Heart left ventricle (tissue), 13 donors: ENCODE data around the gene PFN4.

Experiments
- CTCF ChIP-seq, 12 donors: fragments of 200-600 bp; sonication (generic) in 4 of 12; IDR thresholded peaks; one replicate each; pipeline versions ENCODE4 v1.5.0 to v1.8.0; 2018 to 2022; ENCODE audit warnings: antibody characterized with exemption in 12 of 12, mild to moderate bottlenecking in 5 of 12
- POLR2A ChIP-seq, 2 donors: fragments of 450-650 bp; IDR thresholded peaks; one replicate each; pipeline ENCODE4 v1.6.1; 2017; ENCODE audit warnings: antibody characterized with exemption in 2 of 2, mild to moderate bottlenecking in 2 of 2, moderate library complexity in 2 of 2
- donor health status: ischemic (EF 13 %, LVEDD 7.1; RV severe dilation, severe dysfunction).
- donor health status: DM: no; HTN: yes; CAD: no.
- donor health status: DM: no; HTN: no; CAD: no.
- donor health status: ischemic (EF 25% LVEDD 6.9; RV normal size, moderate dysfunction).
- donor health status: ischemic (EF 25% LVEDD 5.7; RV mildly dilated, moderate dysfunction).
- donor health status: ischemic (EF 35%, LVEDD 5.7; RV mildly dilated, moderate dysfunction).
- donor health status: nonischemic (EF 11% LVEDD 7.7; RV severe dilation, severe dysfunction).
- donor health status: DM: yes; HTN: yes; CAD: no.
- donor health status: PGD.
- donor health status: ischemic (EF 29% LVEDD 5.4; RV normal size, mild dysfunction).
- donor health status: nonischemic (EF 23%, LVEDD 6.1; RV moderate dilation, normal function).

DNA sequence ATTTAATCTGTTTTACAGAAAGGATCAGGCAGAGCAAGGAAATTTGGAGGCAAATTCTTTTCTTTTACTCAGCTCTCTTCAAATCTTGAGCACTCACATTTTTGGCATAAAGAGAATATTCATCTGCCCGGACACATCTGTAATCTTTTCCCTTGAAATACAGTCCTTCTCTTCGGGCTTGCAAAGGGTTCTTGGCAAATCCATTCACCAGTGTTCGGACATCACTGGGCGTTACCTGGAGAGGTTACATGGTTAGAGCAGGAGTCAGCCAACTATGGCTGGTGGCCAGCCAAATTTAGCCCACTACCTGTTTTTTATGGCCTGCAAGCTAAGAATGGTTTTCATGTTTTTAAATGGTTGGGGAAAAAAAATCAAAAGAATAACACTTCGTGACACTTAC lies 2.1 kb downstream of the PFN4 start:
- TF ChIP-seq CTCF (IDR thresholded peaks at IDR 0.05) (no peak), POLR2A (IDR thresholded peaks at IDR 0.05) (no peak)
